Measurements from ENCODE around the gene NFIA.

GRCh38 chr1:61310538-61310937 lies 228.2 kb downstream of the NFIA start:
- TF ChIP-seq CTCF (IDR thresholded peaks at IDR 0.05) (no peak), POLR2AphosphoS5 (IDR thresholded peaks at IDR 0.05) (no peak)

All from prostate gland (tissue), 2 donors.